HCT116 (cell line): ENCODE data around the gene EYA2. TPM values are rescaled to one million over a fixed set of nuclear protein-coding genes. Genes with fewer than 3 reads are reported as not detected.

Source experiments
- ATAC-seq: fragments of 200-7000 bp; cut with Tn5 transposase; 2 replicates; pipeline ENCODE4 v1.9.1; 2020; ENCODE audit warnings: mild to moderate bottlenecking, moderate library complexity
- BruUV-seq: library from RNA; stranded (reverse); fragments of 400-500 nt; replicated peaks from 2 replicates; lab custom pipeline; 2021; lab: Mats Ljungman, UMichigan
- CTCF ChIA-PET: fragments of 300-600 bp; sonication (Branson Sonifier 250); formaldehyde crosslinking; loops from one replicate; lab custom pipeline; 2021; ENCODE audit warnings: antibody characterized with exemption; lab: Charles Lee
- POLR2A ChIA-PET: fragments of 300-600, 350-600 bp; sonication (Branson Sonifier 250); formaldehyde crosslinking; loops from one replicate; lab custom pipeline; 2021; ENCODE audit warnings: antibody characterized with exemption; lab: Charles Lee
- RAD21 ChIA-PET, 2 experiments: fragments of 300-600 bp; sonication (Branson Sonifier 250); formaldehyde crosslinking; loops; one replicate each; lab custom pipeline; 2023; ENCODE audit warnings: low total read pairs in 2 of 2; ENCODE audit not compliant: uncharacterized antibody in 2 of 2, unreplicated experiment in 2 of 2, low non-redundant PET in 1 of 2; lab: Charles Lee
- DNase-seq: peaks from one replicate; pipeline ENCODE4 v3.0.0-alpha.2; 2010; ENCODE audit warnings: low read depth, low spot score
- H2AFZ ChIP-seq: fragments of 200-600 bp; shearing (Covaris generic), sonication (generic); 2 replicates; pipeline ENCODE4 v1.6.1; 2017; ENCODE audit warnings: low read depth, mixed run types, mixed read lengths, antibody characterized with exemption, low read length; ENCODE audit not compliant: poor library complexity, severe bottlenecking
- H3K27ac ChIP-seq: 2 replicates; pipeline ENCODE4 v1.5.1; 2012; ENCODE audit warnings: low read depth, low read length
- H3K27me3 ChIP-seq: fragments of 200-600 bp; sonication (generic); 2 replicates; pipeline ENCODE4 v1.6.1; 2016; ENCODE audit warnings: mixed run types, low read length, mixed read lengths; ENCODE audit not compliant: insufficient read depth
- H3K36me3 ChIP-seq, 2 experiments: fragments of 200-500 bp in 1 of 2; fragments of 200-600 bp in 1 of 2; sonication (Bioruptor generic) in 1 of 2; sonication (generic) in 1 of 2; 2 replicates each; pipeline versions ENCODE4 v1.5.1 to v1.6.1; 2014 to 2016; ENCODE audit warnings: low read length in 2 of 2, inconsistent platforms in 1 of 2, mixed read lengths in 1 of 2, mixed run types in 1 of 2; ENCODE audit not compliant: insufficient read depth in 2 of 2, control insufficient read depth in 1 of 2
- H3K4me1 ChIP-seq, 2 experiments: fragments of 200-600 bp in 1 of 2; sonication (generic) in 1 of 2; 2 replicates each; pipeline versions ENCODE4 v1.5.1 to v1.6.1; 2012 to 2017; ENCODE audit warnings: low read length in 2 of 2, inconsistent platforms in 1 of 2, mild to moderate bottlenecking in 1 of 2, mixed read lengths in 1 of 2, mixed run types in 1 of 2, moderate library complexity in 1 of 2; ENCODE audit not compliant: insufficient read depth in 2 of 2, control insufficient read depth in 1 of 2
- H3K4me2 ChIP-seq: fragments of 200-600 bp; sonication (generic); 2 replicates; pipeline ENCODE4 v1.6.1; 2017; ENCODE audit warnings: mixed run types, low read length, mixed read lengths
- H3K4me3 ChIP-seq, 2 experiments: fragments of 200-600 bp in 1 of 2; sonication (generic) in 1 of 2; replicated peaks in 1 of 2; 2 replicates each; pipeline ENCODE4 v1.5.1; 2011 to 2016; ENCODE audit warnings: low read length in 2 of 2, control low read depth in 1 of 2, low read depth in 1 of 2, mild to moderate bottlenecking in 1 of 2, mixed read lengths in 1 of 2, mixed run types in 1 of 2
- H3K79me2 ChIP-seq: fragments of 200-600 bp; sonication (generic); 2 replicates; pipeline ENCODE4 v1.6.1; 2017; ENCODE audit warnings: mild to moderate bottlenecking, mixed run types, low read length, moderate library complexity, mixed read lengths; ENCODE audit not compliant: insufficient read depth
- H3K9ac ChIP-seq: fragments of 200-600 bp; sonication (generic); 2 replicates; pipeline ENCODE4 v1.6.1; 2016; ENCODE audit warnings: low read length, mixed read lengths
- H3K9me2 ChIP-seq: fragments of 200-600 bp; sonication (generic), shearing (Covaris generic); 2 replicates; pipeline ENCODE4 v1.6.1; 2017; ENCODE audit warnings: mixed run types, mild to moderate bottlenecking, moderate library complexity; ENCODE audit not compliant: insufficient read depth
- H3K9me3 ChIP-seq, 2 experiments: fragments of 200-500 bp in 1 of 2; fragments of 200-600 bp in 1 of 2; sonication (Bioruptor generic) in 1 of 2; sonication (generic) in 1 of 2; 2 replicates each; pipeline ENCODE4 v1.6.1; 2014 to 2017; ENCODE audit warnings: low read length in 2 of 2, mixed read lengths in 2 of 2, inconsistent platforms in 1 of 2, low read depth in 1 of 2, mild to moderate bottlenecking in 1 of 2, mixed run types in 1 of 2, moderate library complexity in 1 of 2; ENCODE audit not compliant: control insufficient read depth in 1 of 2, insufficient read depth in 1 of 2
- H4K20me1 ChIP-seq: fragments of 200-600 bp; sonication (generic), shearing (Covaris generic); 2 replicates; pipeline ENCODE4 v1.6.1; 2017; ENCODE audit warnings: mixed run types, mild to moderate bottlenecking, moderate library complexity; ENCODE audit not compliant: insufficient read depth
- CBX3 ChIP-seq: IDR thresholded peaks from 2 replicates; pipeline ENCODE4 v1.6.1; 2012; ENCODE audit warnings: low read depth
- EGR1 ChIP-seq: IDR thresholded peaks from 2 replicates; pipeline ENCODE4 v1.6.1; 2012; ENCODE audit warnings: low read depth
- ELF1 ChIP-seq: IDR thresholded peaks from 2 replicates; pipeline ENCODE4 v1.6.1; 2012; ENCODE audit warnings: low read depth, borderline replicate concordance
- EZH2phosphoT487 ChIP-seq: fragments of 200-600 bp; IDR thresholded peaks from 2 replicates; pipeline ENCODE4 v1.6.1; 2018; ENCODE audit warnings: antibody characterized with exemption, borderline replicate concordance
- FOSL1 ChIP-seq: IDR thresholded peaks from 2 replicates; pipeline ENCODE4 v1.6.1; 2012; ENCODE audit warnings: low read depth
- JUND ChIP-seq: IDR thresholded peaks from 2 replicates; pipeline ENCODE4 v1.6.1; 2012
- MAX ChIP-seq: IDR thresholded peaks from 2 replicates; pipeline ENCODE4 v1.6.1; 2012
- POLR2A ChIP-seq: IDR thresholded peaks from 2 replicates; pipeline ENCODE4 v1.7.0; 2011; ENCODE audit warnings: borderline replicate concordance; ENCODE audit not compliant: insufficient read depth, insufficient read length; ENCODE audit errors: extremely low read depth
- POLR2AphosphoS5 ChIP-seq: IDR thresholded peaks from 2 replicates; pipeline ENCODE4 v1.6.1; 2011; ENCODE audit warnings: mild to moderate bottlenecking, low read depth, low read length, moderate library complexity
- SIN3A ChIP-seq: IDR thresholded peaks from 2 replicates; pipeline ENCODE4 v1.6.1; 2012; ENCODE audit warnings: low read depth
- SRF ChIP-seq: IDR thresholded peaks from 2 replicates; pipeline ENCODE4 v1.6.1; 2012; ENCODE audit warnings: low read depth
- TCF7L2 ChIP-seq: IDR thresholded peaks from 2 replicates; pipeline ENCODE4 v1.7.0; 2011; ENCODE audit warnings: borderline replicate concordance, inconsistent platforms; ENCODE audit not compliant: insufficient read depth, insufficient read length; ENCODE audit errors: extremely low read depth
- YY1 ChIP-seq: IDR thresholded peaks from 2 replicates; pipeline ENCODE4 v1.6.1; 2011; ENCODE audit warnings: low read length, low read depth, moderate library complexity, mild to moderate bottlenecking; ENCODE audit not compliant: insufficient replicate concordance; ENCODE audit errors: extremely low read depth
- ZBTB33 ChIP-seq: IDR thresholded peaks from 2 replicates; pipeline ENCODE4 v1.6.1; 2011; ENCODE audit warnings: mild to moderate bottlenecking, low read length, moderate library complexity; ENCODE audit not compliant: insufficient replicate concordance; ENCODE audit errors: extremely low read depth
- ZFX ChIP-seq: fragments of 450-650 bp; IDR thresholded peaks from 2 replicates; pipeline ENCODE4 v1.6.1; 2017
- ZNF274 ChIP-seq: fragments of 200-500 bp; sonication (Bioruptor generic); IDR thresholded peaks from 2 replicates; pipeline ENCODE4 v1.6.1; 2014; ENCODE audit warnings: mild to moderate bottlenecking, low read depth, low read length, inconsistent platforms
- intact Hi-C: fragments of 100-400 bp; cut with micrococcal nuclease; formaldehyde crosslinking; loops from 2 replicates; pipeline ENCODE4 v1.10.0; 2022
- total RNA-seq: library from RNA; stranded (reverse); gene quantifications from one replicate; pipeline ENCODE4 v1.2.1, GENCODE V29; 2021; ENCODE audit not compliant: unreplicated experiment

Gene EYA2
- total RNA-seq, 1 experiment from 2014 or later = not detected

- Histone ChIP-seq H3K4me1 (no peaks in the 10 kb centered on the region), H3K4me2 (no peak overlapping the region), H3K27me3 (no peaks in the 10 kb centered on the region), H3K27ac (no peak overlapping the region), H3K9me2 (no peaks in the 10 kb centered on the region), H3K4me3 (no peak overlapping the region), H3K79me2 (no peaks in the 10 kb centered on the region), H2AFZ (no peak overlapping the region), H3K9me3 (peaks cover 6 to 7% of the 10 kb centered on the region in 2 experiments; a peak in 1 of 4 replicates), H3K9ac (no peak overlapping the region), H4K20me1 (no peaks in the 10 kb centered on the region), H3K36me3 (no peaks in the 10 kb centered on the region)
- POLR2A ChIA-PET = no interaction called here
- BruUV-seq = no TSS peak
- CTCF ChIA-PET = no interaction called here
- ATAC-seq (no peak), DNase-seq (no peak)
- intact Hi-C loops = no loop called here
- RAD21 ChIA-PET = no interaction called here
- TF ChIP-seq CBX3 (no peak), SIN3A (no peak)
These were observed 205.3 kb downstream of the EYA2 start for GRCh38 chr20:47099825-47100441.

DNA sequence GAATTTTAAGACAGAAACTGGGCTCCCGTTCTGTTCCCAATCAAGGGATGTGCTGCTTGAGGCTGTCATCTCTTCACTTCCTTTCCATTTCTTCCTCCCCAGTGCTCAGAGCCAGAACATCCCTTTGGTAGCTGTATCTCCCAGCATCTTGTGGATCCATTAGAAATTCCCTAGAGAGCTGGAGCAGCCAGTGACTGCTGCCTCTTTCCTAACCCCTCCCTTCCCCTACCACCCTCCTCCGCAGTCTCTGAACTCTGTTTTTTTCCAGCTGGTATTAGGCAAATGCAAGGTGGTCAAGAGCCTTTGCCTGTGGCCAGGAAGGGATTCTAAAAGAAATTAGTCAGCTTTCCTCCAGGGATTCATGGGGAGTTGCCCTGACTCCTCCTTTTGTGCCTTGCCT, 208.0 kb downstream of the EYA2 start:
- Histone ChIP-seq H3K4me2 (no peak overlapping the region), H3K27me3 (no peaks in the 10 kb centered on the region), H3K4me3 (no peak overlapping the region), H3K79me2 (no peaks in the 10 kb centered on the region), H3K36me3 (no peaks in the 10 kb centered on the region), H3K27ac (no peak overlapping the region), H3K9ac (no peak overlapping the region), H3K9me2 (no peaks in the 10 kb centered on the region), H3K9me3 (no peaks in the 10 kb centered on the region), H3K4me1 (no peaks in the 10 kb centered on the region), H4K20me1 (no peaks in the 10 kb centered on the region), H2AFZ (no peak overlapping the region)
- intact Hi-C loops = no loop called here
- BruUV-seq = no TSS peak
- POLR2A ChIA-PET = no interaction called here
- DNase-seq (no peak), ATAC-seq (no peak)
- RAD21 ChIA-PET = no interaction called here
- CTCF ChIA-PET = no interaction called here
- TF ChIP-seq ZBTB33 = no peak
- no peak for TF ChIP-seq SRF
- TF ChIP-seq MAX = no peak
- no peak for TF ChIP-seq ELF1
- TF ChIP-seq JUND = no peak
- TF ChIP-seq EZH2phosphoT487 = no peak
- no peak for TF ChIP-seq POLR2AphosphoS5
- TF ChIP-seq EGR1 = no peak
- no peak for TF ChIP-seq YY1
- TF ChIP-seq FOSL1 = no peak
- no peak for TF ChIP-seq ZFX
- no peak for TF ChIP-seq TCF7L2
- TF ChIP-seq POLR2A = no peak
- TF ChIP-seq ZNF274 = no peak
